CD4-positive, alpha-beta T cell treated with Interleukin-15 for 1 hour (primary cell): ENCODE data around the gene TAGLN2.

Experiments
- DNase-seq: peaks from one replicate; pipeline ENCODE4 v3.0.0-alpha.2; 2020

Gene TAGLN2

DNA sequence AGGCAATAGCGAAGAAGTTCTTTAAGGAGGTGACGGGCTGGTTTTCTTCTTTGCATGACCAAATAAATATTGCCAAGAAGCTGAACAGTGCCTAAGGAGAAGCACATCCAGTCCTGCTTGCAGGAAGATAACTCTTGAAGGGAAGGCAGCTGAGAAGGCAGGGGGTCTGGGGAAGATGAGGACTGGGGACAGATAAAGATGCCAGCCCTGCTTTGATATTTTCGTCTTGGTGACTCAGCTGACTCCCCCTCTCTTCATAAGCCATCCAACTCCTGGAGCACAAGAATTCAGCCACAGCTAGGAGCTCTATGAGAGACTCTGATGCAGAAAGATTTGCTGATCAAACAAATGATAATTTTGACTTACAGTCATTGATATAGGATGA is 28.8 kb downstream of the TAGLN2 start:
- DNase-seq: no peak

DNA sequence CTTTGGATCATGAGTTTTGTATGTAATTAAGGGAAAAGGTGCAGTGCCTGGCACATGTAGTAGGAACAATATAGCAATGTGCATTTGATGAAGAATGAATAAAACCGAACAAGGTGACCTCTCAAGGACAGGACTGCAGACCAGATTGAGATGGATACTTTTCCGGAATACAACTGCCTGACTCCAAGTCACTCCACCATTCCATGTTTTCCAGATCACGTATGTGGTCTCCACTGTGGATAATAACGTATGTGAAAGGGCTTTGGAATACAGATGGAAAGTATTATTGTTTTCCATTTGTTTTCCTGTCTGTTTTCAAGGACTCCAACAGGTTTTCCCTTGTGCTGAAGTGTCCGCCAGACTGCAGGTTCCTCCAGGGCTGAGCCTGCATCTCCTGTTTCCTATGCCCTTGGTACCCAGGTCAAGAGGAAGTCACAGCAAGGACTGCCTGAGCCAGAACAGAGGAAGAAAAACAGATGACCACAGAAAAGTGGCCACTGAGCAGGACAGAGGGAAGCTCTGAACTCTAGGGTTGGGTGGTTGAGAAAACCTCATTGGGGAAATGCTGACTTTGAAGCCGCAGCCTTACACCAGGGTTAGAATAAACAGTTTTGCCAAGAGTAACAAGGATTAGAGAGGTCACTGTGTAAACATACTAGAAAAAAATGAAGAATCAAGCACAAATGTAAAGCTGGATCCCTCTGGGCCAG is 29.3 kb downstream of the TAGLN2 start:
- DNase-seq: no peak

DNA sequence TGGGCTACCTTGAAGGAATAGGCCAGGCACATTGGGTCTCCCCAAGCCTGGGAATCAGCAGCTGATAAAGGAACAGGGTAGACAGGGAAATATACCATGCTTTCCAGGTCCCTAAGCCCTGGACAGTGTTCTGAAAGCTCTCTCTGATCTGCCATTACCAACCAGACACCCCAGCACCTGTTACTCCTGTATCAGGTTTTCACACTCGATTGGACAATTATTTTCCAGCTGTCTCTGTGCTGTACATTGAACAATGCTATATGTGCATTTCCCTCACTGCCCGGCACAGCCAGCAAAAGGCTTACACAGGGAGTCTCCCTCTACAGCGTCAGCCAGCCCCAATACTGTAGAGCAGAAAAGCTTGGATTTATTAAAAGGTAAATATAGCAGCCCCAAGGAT is 30.0 kb downstream of the TAGLN2 start:
- no peak for DNase-seq

DNA sequence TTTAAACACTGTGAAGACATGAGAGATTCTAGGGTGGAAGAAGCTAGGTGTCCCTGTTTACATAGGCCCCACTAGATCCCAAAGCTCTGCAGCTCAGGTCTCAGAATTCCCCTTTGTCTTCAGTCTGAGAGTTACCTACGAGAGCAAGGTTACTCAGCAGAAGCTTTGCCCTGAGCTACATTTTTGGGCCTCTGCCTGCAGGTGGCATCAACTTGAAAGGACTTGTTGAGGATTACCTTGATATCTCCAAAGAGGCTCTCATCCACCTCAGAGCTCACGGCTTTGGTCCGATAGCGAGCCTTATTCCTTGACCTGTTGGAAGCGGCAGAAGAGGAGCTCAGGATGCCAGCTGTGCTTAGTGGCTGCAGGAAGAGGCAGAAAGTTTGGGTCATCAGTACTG is 32.4 kb downstream of the TAGLN2 start:
- no peak for DNase-seq

DNA sequence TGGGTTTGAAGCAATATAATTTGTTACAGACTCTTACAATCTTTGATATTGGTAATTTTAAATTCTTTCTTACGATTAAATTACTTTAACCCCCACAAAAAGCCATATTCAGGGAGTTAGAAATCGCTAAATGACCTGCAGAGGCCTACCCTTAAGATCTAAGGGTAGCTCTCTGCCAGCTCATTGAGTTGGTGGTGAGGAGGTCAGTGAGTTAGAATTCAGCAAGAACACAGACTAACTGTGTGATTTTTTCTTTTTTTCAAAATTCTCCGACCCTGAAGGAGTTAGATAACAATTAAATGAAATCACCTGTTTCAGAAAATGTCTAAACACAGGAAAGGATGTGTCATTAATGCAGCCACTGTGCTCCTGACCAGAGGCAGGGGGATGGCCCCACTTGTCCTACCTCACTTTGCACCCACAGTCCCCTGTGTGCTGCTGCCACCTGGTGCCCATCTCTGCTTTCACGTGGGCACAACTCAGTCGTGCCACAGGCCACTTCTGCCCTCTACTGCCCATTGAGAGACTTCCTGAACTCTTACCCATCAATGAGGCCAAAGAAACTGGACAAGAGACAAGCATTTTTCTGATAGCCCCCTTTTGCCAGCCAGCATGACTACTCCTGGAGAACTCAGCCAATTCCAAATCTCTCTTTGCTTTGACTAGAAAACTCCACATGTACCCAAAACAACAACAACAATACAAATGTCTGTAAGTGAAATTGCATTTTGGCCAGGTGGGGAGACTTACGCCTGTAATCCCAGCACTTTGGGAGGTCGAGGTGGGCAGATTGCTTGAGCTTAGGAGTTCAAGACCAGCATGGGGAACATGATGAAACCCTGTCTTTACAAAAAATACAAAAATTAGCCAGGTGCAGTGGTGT is 33.8 kb downstream of the TAGLN2 start:
- DNase-seq: peak; percentile 84

DNA sequence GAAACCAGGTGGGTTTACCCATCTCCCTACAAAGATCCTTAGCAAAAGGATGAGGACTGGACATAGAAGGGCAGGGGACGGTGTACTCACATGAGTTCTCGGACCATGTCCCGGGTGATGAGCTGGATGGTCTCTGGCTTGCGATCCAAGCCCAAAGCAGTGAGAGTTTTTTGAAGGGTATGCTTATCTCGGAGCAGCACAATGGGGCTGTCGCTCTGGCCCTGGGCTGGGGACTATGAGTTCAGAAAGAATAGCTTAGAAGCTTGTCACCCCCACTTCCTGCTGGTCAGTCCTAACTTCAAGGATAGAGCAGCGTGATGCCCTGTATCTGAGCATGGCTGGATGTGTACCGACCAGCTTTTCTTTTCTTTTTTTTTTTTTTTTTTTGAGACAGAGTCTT is 34.9 kb downstream of the TAGLN2 start:
- no peak for DNase-seq

DNA sequence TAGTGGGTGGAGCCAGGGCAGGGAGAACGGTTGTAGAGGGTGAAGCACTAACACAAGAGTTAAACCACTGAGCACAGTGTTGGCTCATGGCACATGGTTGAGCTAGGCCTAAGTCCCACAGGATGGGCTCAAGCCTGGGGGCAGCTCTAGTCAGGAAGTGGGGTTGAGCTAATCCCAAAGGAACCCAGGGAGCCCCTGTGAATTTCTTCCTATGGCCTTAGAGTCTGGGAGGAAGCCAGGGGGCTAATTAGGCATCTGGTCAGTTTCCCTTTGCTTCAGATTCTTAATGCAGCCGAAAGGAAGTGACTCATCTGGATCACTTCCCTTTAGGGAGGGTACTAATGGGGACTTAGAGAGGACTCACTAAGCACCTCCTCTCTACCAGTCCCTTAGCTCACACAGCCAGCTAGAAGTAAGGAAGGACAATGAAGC is 35.5 kb downstream of the TAGLN2 start:
- DNase-seq: no peak

DNA sequence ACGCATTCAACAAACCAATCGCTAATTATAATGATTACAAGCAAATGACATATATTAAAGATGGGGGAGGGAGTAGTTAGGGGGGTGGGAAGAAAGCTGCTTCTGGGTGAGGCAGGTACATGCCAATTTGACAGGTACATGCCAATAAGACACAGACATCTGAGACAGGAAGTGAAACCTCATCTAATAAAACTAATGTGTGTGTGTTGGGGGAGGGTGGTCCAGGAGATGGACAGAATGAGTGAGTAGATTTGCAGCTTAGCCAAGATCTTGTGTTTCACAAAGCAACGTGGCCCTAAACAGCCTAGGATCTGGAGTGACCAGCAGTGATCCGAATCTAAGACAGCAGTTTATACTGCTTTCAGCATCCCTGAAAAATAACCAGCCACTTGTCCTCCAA is 36.1 kb downstream of the TAGLN2 start:
- DNase-seq: no peak

DNA sequence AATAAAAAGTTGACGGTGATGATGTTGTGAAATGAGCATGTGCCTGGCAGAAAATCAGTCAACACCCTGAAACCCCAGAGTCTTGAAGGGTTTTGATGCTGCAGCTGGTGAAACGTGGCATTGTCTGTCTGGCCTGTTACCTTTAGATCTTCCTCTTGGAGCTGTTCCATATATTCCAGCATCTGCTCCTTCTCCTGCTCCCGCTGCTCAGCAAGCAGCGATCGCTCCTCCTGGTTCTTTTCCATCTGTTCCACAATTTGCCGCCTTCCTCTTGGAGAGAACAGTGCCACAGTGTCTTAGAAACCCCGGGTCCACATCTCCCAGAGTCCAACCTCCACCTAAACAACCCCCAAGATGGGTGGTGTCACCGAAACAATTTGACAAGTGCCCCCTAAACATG is 41.0 kb downstream of the TAGLN2 start:
- no peak for DNase-seq

DNA sequence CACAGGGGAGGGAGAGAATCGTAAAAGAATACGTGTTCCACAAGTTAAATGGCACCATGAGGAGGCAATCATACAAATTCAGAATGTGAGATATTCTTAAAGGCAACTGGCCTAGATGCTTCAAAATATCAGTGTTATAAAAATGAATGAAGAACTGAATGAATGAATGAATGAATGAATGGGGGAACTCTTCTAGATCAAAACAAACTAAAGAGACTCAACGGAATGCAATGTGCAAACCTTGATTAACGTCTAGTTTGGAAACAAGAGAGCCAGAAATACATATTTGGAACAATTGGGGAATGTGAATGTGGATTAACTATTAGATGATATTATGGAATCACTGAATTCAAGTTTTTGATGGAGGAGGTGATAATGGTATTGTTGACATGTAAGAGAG is 42.2 kb downstream of the TAGLN2 start:
- DNase-seq: no peak

DNA sequence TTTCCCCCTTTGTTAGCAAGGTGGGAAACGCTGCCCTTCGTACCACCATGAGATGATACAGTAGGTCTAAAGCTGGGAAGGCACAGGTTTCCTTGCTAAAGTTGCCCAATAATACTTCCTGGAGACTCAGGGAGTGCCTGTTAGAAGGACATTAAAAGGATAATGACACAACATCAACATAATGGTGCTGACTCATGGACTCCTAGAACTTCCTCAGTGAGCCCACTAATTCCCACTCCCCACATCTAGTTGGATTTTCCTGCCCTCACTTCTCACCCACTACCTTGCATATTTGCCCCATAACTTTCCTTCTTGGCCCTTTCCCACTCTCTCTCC is 42.8 kb downstream of the TAGLN2 start:
- DNase-seq: no peak

DNA sequence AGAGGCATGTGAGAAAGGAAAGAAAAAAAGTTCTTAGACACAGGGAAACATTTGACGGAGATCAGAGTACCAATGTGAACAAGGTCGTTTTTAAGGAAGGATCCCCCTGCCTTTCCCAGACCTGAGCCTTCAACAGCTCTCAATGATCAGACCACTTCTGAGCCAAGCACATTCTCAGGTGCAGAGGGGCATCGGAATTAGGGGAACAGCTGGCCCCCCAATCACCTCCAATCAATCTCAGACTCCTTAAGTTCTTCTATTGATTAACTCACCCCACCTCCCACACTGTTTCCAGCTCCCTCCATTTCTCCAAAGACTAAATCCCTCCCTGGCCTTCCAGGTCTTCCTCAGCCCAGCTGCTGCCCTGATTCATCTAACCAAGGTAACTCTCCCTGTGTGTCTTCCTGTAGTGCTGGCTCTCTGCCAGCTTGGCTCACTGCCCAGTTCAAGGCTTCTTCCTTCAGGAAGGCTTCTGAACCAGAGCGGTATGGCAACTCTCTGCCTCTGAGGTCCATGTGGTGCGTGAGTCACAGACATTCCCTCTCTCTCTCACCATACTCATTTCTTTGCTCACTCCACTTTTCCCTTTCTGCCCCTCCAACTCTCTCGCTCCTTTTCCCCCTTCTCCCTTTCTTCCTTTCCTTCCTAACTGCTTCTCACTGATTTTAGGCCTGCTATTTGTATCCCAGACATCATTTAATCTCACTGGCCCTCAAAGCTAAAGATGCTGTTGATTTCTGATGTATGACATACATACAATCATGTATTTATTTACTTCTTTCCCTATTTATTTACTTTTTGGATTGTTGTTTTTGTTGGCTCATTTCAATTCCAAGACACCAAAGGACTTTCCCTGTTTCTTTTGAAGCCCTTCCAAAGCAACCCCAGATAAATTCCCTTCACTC is 43.4 kb downstream of the TAGLN2 start:
- DNase-seq: peak; percentile 46

DNA sequence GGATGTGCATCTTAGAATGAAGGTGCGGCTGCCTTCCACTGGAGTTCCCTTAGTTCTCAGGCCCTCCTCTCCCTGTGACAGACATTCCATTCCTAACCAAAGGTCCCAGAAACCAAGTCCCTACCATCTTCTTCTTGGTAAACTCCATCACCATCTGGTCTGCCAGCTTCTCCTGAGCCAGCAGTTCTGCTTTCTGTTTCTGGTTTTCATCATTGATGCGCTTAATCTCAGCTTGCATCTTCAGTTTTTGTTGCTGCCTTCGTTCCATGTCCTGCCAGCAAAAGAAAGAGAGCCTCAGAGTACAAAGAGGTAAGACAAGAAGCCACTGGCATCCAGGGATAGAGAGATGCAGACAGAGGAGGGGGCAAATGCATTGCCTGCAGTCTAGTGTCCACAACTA is 44.9 kb downstream of the TAGLN2 start:
- no peak for DNase-seq

DNA sequence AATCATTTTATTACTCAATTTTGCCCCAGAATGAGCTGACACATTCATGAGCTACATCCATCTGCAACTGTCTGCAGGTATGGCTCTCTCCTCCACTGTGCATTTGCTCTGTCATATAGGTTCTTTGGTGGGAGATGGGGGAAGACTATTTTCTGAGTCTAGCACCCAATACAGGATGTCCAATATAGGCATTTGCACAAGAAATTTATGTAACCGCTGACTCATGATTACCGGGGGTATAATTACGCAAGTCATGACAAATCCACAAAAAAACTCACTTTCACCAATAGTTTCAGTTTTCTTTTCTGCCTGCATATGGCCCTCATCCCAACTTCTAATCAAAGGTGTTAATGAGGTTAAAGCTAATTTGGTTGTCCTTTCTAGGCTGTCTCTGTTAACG is 45.3 kb downstream of the TAGLN2 start:
- no peak for DNase-seq

DNA sequence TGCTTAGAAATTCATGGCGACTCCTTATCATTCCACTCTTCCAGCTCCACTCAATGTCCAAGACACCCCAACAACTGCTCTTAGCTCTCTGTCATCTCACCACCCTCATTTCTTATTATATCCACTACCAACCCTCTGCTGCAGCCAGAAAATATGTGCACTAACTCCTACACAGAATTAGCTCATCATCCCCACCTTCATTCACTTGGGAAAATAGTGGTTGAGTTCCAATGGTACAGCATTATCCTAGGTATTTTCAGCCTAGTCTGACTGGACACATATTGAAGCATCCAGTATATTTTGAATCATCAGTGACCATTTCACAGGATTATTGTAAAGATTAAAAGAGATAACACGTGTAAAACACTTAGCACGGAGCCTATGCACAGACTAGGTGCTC is 46.2 kb downstream of the TAGLN2 start:
- no peak for DNase-seq

DNA sequence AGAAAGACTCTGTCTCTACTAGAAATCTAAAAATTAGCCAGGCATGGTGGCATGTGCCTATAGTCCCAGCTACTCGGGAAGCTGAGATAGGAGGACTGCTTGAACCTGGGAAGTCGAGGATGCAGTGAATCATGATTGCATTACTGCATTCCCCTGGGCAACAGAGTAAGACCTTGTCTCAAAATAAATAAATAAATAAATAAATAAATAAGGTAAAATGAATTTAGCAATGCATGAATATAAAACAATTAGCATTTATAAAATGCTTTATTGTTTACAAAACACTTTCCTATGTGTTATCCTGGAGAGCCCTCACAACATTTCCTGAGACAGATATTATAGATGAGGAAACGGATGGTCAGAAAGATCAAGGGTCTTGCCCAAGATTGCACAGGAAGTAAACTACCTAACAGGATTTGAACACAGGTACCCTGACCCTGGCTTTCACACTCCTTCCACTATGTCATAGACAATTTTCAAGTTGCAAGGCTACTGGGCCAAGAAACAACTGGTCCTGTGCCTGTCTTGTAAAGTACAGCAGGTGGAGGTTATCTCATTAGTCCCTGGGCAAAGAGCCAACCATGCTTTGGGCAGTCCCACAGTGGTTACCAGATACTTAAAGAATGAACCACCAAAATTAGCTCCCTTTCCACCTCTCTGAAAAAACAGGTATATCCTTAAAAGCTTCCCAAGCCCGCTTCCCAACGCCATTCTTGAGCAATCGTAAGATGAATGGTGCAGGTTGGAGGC is 47.4 kb downstream of the TAGLN2 start:
- DNase-seq: no peak

DNA sequence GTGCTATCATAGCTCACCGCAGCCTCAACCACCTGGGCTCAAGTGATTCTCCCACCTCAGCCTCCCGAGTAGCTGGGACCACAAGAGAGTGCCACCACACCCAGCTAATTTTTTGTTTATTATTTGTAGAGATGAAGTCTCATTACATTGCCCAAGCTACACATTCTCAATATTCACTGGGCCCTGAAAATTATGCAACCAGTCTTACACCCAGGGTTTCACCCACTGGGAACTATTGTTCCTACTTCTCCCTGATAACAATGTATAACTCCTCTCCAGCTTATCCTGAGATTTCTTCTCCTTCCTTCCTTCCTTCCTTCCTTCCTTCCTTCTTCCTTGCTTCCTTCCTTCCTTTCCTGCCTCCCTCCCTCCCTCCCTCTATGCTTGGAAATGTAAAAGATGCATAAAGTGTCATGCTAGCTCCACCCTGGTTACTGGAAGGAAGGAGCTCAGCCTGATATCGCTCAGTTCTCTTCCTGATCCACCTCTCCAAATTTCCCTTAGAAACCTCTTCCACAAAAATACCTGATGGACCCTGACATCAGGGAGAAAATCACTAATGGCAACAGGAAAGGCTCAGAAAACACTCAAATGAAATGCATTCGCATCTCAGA is 51.7 kb downstream of the TAGLN2 start:
- no peak for DNase-seq

DNA sequence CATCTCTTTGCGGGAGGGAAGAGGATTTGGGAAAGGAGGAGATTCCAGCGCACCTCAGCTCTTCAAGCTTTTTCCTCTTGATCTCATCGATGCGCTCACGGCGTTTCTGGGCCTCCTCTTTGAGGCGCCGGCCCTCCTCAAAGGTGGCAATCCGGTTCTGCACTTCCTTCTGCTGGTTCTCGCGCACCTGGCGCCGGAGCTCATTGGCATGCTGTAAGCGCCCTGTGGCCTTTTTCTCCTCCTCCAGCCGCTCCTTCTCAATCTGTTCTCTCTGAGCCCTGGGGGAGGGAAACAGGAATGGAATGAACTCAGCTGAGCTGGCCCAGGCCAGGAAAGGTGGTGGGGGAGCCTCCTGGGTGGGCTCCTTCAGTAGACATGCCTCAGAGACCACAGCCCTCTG is 52.4 kb downstream of the TAGLN2 start:
- DNase-seq: no peak

DNA sequence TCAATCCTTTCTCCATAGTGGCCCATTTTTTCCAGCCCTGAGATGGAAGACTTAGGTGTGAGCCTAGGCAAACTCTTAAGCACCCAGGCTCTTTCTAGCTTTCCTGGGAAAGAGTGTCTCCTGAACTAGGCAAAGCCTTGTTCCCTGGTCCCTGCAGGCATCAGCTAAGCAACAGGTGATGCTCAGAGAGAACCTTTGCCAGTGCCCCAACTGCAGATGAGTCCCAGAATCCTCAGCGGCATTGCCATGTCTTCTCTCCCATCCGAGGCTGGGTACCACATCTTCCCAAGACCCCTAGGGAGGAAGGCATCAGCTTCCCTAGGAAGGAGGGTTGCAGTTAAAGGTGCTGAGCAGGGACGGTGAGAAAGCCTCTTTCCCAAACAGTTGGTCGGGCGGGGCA is 54.6 kb downstream of the TAGLN2 start:
- DNase-seq: no peak

DNA sequence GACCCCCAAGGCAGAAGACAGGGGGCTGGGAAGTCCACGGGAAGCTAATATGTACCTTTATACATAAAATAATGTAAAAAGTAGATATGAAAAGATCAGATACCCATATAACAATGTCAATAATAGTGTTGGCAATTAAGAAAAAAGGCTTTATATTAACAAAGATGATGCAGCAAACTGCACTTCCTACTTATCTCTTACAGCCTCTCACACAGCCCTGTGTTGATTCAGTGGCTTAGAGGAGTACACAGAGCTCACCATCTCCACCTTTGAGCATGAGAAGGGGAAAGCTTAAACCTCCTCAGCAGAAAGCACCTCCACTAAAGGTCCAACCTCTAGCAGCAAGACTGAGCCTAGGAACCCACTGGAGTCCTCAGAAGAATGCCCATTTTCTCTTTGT is 55.7 kb downstream of the TAGLN2 start:
- no peak for DNase-seq

DNA sequence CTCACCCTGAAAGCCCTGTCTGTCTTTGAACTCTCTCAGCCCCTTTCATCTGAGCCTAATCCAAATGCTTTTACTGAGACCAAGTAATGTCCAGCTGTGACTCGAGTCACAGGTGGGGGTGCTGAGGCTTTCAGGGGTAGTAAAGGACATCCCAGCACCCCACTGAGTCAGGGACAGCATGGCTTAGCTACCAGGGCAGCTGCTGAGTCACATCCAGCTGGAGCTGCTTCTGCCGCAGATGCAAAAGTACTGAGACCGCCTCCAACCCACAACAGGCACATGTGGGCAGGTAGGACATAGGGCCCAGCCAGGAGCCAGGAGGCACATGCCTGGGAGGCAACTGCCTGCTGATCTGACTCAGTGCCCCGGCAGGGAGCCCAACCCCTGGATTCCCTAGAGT is 56.1 kb downstream of the TAGLN2 start:
- DNase-seq: no peak

DNA sequence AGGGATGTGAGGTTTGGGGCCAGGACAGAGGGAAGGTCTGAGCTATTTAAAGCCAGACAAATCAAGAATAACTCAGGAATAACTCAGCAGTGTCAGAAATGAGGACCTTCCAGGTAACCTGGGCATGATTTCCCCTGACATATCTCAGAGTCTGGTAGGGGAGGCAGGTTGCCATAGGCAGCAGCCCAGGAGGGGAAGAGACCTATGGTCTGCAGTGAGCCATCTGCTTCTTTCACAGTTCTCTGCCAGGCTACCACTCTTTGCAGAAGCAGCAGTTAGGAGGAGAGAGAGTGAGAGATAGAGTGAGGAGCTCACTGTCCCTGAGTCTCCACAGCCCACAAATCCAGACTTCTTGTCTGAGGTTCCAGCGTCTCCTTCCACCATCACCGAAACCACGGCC is 56.5 kb downstream of the TAGLN2 start:
- DNase-seq: no peak
